Right lung (tissue), 5 donors: ENCODE results near the gene AMY2B. TPM values are rescaled to one million over a fixed set of nuclear protein-coding genes. Genes with fewer than 3 reads are reported as not detected.
"Not testable (repeated sequence)": the region's sequence is repeated elsewhere in the genome, so short reads cannot be mapped to it uniquely, and the experiment has no call there.

Source experiments
- DNase-seq, 2 donors: peaks; one replicate each; pipeline ENCODE4 v3.0.0-alpha.2; 2013
- polyA plus RNA-seq, 5 donors: library from polyadenylated mRNA; unstranded; fragments of 120-200 nt; gene quantifications; one replicate each; pipeline versions ENCODE4 v1.2.1 to v1.2.3, GENCODE V29; 2013; ENCODE audit warnings: inconsistent platforms in 1 of 5, low replicate concordance in 1 of 5; ENCODE audit not compliant: insufficient read length in 5 of 5, insufficient read depth in 1 of 5

AMY2B gene
- polyA plus RNA-seq, 5 donors, result 31.4 to 48.0 (median 37.8) TPM

DNA sequence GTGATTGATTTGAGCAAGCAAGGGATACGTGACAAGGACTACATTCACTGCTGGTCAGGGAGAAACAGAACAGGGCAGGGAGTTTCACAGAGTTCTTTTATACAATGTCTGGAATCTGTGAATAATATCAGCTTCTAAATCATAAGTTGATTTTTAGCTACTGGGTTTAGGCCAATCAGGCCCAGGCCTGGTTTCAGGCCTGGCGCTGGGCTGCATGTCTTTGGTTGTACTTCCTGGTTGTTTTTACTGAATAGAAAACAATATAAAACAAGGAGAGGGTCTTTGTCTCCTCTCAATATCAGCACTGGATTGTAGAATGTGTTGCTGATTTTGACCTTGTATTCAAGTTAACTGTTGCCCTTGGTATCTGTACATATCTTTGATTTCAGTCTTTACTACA is 45.0 kb downstream of the AMY2B start:
- DNase-seq, result no peak

DNA sequence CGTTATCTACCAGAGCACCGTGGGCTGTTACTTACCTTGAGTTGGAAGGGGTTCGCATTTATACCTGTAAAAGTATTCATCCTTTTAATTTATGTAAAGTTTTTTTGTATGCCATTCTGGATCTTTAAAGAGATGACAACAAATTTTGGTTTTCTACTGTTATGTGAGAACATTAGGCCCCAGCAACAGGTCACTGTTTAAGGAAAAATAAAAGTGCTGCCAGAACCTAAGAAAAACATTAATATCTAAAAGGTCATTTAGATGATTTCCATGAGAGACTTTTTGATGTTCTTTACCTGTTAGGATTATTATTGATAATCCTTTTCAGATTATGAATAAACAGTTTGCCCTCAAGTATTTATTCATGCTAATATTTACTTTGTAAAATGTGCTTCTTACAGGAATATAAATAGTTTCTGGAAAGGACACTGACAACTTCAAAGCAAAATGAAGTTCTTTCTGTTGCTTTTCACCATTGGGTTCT is 45.6 kb downstream of the AMY2B start, which contains the start of gene AMY2A:
Gene AMY2A (plus strand): TSS at position 434 of the 484 bp plus-strand sequence. CDS start 14 bp downstream, at position 448.
- not testable (repeated sequence) for DNase-seq

DNA sequence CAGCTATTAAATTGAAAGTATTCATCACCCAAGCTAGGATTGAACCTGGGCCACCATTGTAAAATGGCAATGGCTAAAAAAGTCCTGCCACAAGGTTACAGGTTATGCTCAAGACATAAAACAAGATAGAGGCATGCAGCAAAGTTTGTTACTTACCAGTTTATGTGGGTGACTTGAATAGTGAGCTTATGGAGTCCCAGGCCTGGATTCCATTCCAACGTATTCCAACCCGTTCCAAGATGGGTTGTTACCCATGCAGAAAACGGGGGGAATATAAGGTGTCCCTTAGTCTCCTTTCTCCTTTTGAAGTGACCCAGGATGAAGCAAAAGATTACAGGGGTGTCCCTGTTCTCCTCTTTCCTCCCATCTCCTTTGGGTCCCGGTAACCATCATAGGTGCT is 56.0 kb downstream of the AMY2B start:
- not testable (repeated sequence) for DNase-seq

Other genes with a start within 250 kb of the AMY2B start
- 10 to 100 TPM; 37.2 to 77.5 (median 64.1) TPM for gene RNPC3, start 45.9 kb upstream of the AMY2B start, polyA plus RNA-seq
- gene AMY2A, start 45.8 kb downstream of the AMY2B start, polyA plus RNA-seq, result under 1 TPM in 4 of 5 donors, not detected in 1; 0.14 to 0.49 (median 0.28) TPM
- 1 to 10 TPM in 1 of 5 donors, under 1 TPM in 2, not detected in 2; 0.15 to 2.1 (median 0.38) TPM for gene AMY1A, start 84.2 kb downstream of the AMY2B start, polyA plus RNA-seq
- gene AMY1B, start 124.6 kb downstream of the AMY2B start, polyA plus RNA-seq, result 1 to 10 TPM in 1 of 5 donors, under 1 TPM in 2, not detected in 2; 0.33 to 1.3 (median 0.45) TPM
- gene AMY1C, start 178.3 kb downstream of the AMY2B start, polyA plus RNA-seq, result 1 to 10 TPM; 1.6 to 7.8 (median 3.3) TPM